GM18867 (cell line): Measurements from ENCODE around the gene ADAMTS9.

Experiments used
- ATAC-seq: cut with Tn5 transposase; IDR thresholded peaks from one replicate; pipeline ENCODE4 v1.9.1; 2021; ENCODE audit warnings: mild to moderate bottlenecking, moderate library complexity; ENCODE audit not compliant: unreplicated experiment

ADAMTS9 gene

GRCh38 chr3:64654013-64654412 is 33.8 kb downstream of the ADAMTS9 start:
- ATAC-seq: no peak

DNA sequence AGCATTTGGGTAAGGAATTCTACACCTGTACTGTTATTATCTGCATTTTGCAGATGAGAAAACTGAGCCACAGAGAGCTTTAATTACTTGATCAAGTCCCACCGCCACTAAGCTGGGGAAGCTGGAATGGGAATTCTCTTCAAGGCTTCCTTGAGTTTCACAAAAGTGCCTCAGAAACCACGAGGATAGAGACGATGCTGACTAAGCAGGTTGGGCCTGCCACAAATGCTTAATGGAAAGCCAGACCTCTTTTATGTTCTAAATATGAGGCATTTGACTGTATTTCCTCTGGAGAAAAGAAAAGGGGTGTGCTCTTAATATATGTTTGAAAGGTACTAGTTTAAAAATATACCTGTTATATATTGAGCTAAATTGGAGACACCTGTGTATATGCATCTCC is 34.7 kb downstream of the ADAMTS9 start:
- no peak for ATAC-seq

DNA sequence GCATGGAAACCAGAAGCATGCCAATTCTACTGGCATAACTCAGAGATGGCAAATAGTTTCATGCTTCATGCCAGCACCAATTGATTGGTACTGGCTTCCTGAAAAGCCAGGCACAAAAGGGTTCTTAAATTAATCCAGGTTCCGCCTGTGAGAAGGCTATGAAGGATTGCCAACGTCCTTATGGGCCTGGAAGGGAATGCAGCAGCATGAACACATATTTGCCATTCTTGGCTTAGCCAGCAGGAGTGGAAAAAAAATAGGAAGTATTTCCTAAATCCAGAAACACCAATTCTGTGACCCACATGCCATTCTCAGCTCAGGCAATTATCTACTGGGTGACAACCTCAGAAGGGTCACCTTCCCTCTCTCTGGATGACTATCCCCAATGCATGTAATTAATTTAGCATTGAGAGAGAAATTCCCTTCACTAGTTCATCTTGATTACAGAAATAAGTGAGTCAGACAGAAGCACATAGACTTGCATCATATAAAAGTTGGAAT is 36.0 kb downstream of the ADAMTS9 start:
- no peak for ATAC-seq

DNA sequence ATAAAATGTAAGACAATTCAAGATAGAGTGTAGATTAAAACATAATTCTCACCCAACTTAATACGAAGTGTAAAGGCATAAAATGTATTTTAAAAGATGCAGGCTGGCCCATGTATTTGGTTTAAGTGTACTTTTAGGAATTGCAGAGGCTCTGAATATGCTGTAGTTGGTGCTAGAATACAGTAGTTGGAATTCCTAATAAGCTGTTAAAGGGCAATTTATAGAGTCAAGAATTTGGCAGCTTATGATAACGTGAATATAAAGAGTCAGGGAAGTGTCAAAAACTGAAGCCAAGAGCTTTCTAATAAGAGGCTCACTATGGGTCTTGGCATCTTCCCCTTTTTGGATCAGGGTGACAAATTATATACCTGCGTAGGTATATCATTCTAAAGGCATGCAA is 36.5 kb downstream of the ADAMTS9 start:
- ATAC-seq: no peak

GRCh38 chr3:64650715-64651114 is 37.1 kb downstream of the ADAMTS9 start:
- ATAC-seq: no peak

- no peak for ATAC-seq
Measured at GRCh38 chr3:64650096-64650622, 37.6 kb downstream of the ADAMTS9 start.

- ATAC-seq: no peak
Measured at GRCh38 chr3:64648927-64649906, 38.6 kb downstream of the ADAMTS9 start.

- no peak for ATAC-seq
Measured at GRCh38 chr3:64647825-64648224, 40.0 kb downstream of the ADAMTS9 start.

DNA sequence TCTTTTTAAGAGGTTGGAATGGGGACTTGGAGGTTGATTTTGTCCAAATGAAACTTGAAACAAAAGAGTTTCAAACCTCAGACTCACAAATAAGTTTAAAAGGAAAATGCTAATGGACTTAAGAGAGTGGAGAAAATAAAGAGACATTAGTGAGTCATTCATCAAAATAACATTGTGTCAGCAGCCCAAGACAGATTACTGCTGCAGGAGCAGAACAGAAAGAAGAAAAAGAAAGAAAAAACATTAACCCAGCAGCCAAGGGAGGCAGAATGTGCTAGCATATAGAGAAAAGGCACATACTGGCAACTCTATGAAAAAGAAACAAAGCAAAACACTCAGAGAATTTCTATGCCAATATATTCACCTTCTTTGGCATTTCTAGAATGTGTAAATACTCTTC is 42.6 kb downstream of the ADAMTS9 start:
- ATAC-seq: no peak

DNA sequence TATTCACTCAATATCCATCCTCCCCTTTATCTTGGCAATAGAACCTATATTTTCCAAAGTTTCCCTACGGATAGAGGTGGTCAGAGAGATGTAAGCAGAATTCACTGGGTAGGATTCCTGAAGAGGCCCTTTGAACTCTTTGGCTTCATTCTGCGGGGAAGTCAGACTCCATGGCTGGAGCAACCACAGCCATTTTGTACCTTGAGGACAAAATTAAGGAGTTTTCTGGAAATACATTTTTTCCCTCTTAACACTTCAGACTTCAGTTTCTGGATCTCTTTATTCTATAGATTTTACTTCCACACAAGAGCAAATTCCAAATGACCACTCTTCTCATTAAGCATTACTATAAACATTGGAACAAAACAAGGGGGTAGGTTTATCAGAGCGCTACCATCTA is 43.3 kb downstream of the ADAMTS9 start:
- no peak for ATAC-seq

- ATAC-seq: no peak
Measured at GRCh38 chr3:64642327-64643151, 45.3 kb downstream of the ADAMTS9 start.

DNA sequence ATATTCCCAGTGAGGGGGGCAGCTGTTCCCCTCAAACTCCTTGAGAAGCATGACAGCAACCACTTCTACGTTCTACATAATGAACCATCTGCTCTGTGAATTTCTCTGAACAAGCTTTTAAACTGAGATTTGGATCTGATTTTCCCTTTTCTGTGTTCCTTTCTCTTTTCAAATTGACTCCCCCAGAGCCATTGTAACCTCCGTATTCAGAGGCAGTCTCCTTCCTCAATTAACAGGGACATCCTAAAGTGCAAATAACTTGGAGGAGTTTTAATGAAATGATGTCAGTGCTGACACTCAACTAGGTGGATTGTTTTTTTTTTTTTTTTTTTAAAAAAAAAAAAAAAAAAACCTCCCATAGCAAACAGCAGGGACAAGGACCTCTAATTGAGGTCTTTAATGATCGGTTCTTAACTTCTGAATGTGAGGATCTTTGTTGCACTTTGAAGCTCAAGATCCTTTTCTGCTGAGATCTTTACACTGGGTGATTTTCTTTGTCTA is 48.8 kb downstream of the ADAMTS9 start:
- no peak for ATAC-seq

GRCh38 chr3:64638511-64638910 is 49.3 kb downstream of the ADAMTS9 start:
- ATAC-seq: no peak

- ATAC-seq: no peak
Measured at GRCh38 chr3:64634417-64634816, 53.4 kb downstream of the ADAMTS9 start.

DNA sequence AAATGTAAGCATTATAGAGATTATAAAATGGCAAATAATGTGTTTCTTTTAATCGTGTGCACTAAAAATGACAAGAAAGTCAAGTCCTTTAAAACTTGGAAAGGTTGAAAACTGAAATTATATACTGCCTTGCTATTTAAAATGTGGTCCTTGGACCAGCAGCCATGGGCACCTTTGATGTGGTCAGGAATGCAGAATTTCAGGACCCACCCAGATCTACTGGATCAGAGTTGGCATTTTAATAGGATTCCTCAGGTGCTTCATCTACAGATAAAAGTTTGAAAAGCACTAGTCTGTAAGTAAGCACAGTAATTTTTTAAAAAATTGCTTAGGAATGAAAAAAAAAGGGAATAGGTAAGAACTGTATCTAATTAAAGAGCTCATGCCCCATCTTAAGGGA is 55.8 kb downstream of the ADAMTS9 start:
- no peak for ATAC-seq

DNA sequence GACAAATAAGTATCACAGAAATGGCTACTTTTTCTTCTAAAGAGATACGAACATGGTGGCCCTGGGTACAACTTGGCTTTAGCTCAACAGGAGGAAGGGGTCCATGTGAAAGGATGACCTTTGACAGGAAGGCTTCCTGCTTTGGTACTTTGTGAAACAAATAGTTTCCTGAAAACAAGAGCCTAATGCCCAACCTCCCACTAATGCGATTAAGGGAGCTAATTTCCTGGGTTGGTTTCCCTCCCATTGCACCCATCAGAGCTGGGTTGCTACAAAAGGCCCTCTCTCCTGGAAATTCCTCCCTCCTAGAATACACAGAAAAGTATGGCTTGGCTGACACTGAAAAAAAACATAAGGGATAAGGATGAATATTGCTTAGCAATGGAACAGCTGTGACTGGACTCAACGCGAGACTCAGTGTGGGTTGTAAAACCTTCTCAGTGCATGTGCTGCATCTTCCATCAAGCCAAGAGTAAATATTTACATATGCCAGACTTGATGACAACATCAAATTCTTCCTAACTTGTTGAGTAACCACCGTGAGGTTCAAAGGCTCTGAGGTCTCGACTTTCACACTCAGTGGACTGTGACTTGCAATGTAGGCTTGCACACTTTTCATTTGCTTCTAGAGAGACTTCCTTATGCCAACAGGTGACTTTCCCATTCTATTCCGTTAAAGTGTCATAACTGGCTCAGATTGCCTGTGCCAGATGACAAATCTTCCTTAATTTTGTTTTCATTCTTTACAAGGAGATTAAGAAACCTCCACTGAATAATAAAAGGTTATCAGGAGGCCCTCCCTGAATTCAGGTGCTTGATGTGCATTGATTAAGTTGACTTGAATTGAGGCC is 60.1 kb downstream of the ADAMTS9 start:
- no peak for ATAC-seq

DNA sequence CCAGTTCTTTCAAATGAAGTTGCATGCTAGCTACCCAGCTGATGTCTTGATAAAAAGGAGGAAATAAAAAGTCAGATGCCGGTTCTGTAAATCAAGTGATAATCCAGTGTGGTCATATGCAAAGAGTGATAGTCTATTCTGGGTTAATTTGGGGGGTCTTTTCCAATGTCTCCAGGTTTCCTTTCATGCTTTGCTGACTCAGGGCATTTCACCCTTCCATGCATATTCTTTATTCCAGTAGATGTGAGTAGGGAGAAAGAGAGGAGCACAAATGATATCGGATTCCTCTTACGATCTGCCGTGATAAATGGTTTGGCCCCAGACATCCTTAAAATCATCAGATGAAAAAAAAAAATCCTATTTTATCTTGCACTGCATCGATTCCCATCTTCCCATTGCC is 60.8 kb downstream of the ADAMTS9 start:
- no peak for ATAC-seq

- ATAC-seq: no peak
Measured at GRCh38 chr3:64625381-64625780, 62.4 kb downstream of the ADAMTS9 start.

GRCh38 chr3:64623125-64623524 is 64.7 kb downstream of the ADAMTS9 start:
- ATAC-seq: no peak

DNA sequence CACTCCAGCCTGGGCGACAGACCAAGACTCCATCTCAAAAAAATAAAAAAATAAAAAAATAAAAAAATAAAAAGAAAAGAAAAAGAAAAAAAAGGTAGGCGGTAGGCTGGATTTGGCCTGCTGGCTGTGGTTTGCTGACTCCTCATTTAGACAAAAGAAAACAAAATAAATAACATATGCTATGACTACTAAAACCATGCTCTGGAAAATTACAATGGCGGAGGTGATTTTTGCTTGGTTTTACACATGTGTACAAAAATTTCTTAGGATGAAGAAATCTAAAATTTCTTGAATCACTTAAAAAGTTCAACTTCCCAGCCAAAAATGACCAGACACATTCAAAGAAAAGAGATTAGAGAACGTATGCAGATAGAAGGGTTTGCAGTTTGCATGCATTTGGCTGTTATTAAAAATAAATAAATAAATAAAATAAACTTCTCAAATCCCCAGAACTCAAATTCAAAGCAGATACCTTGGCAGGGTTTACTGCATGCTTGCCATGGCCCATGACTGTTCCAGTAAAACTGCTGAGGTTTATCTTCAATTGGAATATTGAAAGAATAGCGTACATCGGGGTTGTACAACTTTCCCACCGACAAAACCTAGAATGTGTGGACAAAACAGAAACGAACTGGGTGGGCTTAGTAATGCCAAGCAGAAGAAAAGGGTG is 65.9 kb downstream of the ADAMTS9 start:
- ATAC-seq: no peak
